Endothelial cell of umbilical vein (primary cell): ENCODE data around the gene ITIH4.

ENCODE experiments used
- CTCF ChIP-seq, 2 donors: IDR thresholded peaks; 1 replicate in 1 of 2; 2 replicates in 1 of 2; pipeline ENCODE4 v1.5.1; 2011; ENCODE audit warnings: low read length in 2 of 2, mild to moderate bottlenecking in 2 of 2, moderate library complexity in 2 of 2, control low read depth in 1 of 2, inconsistent platforms in 1 of 2, low read depth in 1 of 2; ENCODE audit not compliant: insufficient read depth in 1 of 2; ENCODE audit errors: extremely low read depth in 1 of 2
- EZH2 ChIP-seq: IDR thresholded peaks from 2 replicates; pipeline ENCODE4 v1.6.1; 2012; ENCODE audit warnings: borderline replicate concordance, low read depth, mild to moderate bottlenecking, moderate library complexity, low read length, inconsistent platforms; ENCODE audit not compliant: severe bottlenecking
- GATA2 ChIP-seq: IDR thresholded peaks from 2 replicates; pipeline ENCODE4 v1.7.0; 2011; ENCODE audit warnings: low read depth, mild to moderate bottlenecking, moderate library complexity, mixed read lengths, low read length; ENCODE audit not compliant: insufficient read length, insufficient read depth
- JUN ChIP-seq: IDR thresholded peaks from 2 replicates; pipeline ENCODE4 v1.6.1; 2011; ENCODE audit warnings: borderline replicate concordance, low read depth; ENCODE audit not compliant: insufficient read length, insufficient read depth
- MAX ChIP-seq: IDR thresholded peaks from 2 replicates; pipeline ENCODE4 v1.6.1; 2011; ENCODE audit not compliant: insufficient read depth, insufficient read length
- MYC ChIP-seq: IDR thresholded peaks from one replicate; pipeline ENCODE4 v1.6.1; 2011; ENCODE audit warnings: mild to moderate bottlenecking, low read depth, low read length
- POLR2A ChIP-seq: IDR thresholded peaks from 2 replicates; pipeline ENCODE4 v1.6.1; 2012; ENCODE audit warnings: low read depth, mild to moderate bottlenecking, control low read depth, low read length
- POLR2AphosphoS5 ChIP-seq: IDR thresholded peaks from 2 replicates; pipeline ENCODE4 v1.6.1; 2012; ENCODE audit warnings: low read depth, mild to moderate bottlenecking, control low read depth, low read length, moderate library complexity; ENCODE audit not compliant: insufficient read depth

- TF ChIP-seq EZH2 (no peak), POLR2A (no peak), JUN (no peak), CTCF (IDR thresholded peaks at IDR 0.05; ENCODE audit: extremely low read depth in 1 of 2, insufficient read depth in 1 of 2, low read depth in 1 of 2, low read length in 2 of 2) (no peak), MYC (no peak), GATA2 (no peak), MAX (no peak), POLR2AphosphoS5 (no peak)
Observed at GRCh38 chr3:52829482-52829881, 990 bp downstream of the ITIH4 start.
